Prostate gland (tissue), 2 donors: Measurements from ENCODE around the gene DLK1.

Experiments used
- POLR2A ChIP-seq: fragments of 450-650 bp; IDR thresholded peaks from one replicate; pipeline ENCODE4 v1.6.1; 2016; ENCODE audit warnings: antibody characterized with exemption, mild to moderate bottlenecking
- POLR2AphosphoS5 ChIP-seq: sonication (generic); formaldehyde crosslinking; IDR thresholded peaks from one replicate; pipeline ENCODE4 v1.6.1; 2017; ENCODE audit warnings: antibody characterized with exemption
- TF ChIP-seq, protein P1 (sequence below), 4 experiments: fragments of 200-600 bp in 2 of 4; fragments of 450-650 bp in 2 of 4; sonication (generic) in 2 of 4; IDR thresholded peaks; 1 replicate in 3 of 4; 2 replicates in 1 of 4; pipeline ENCODE4 v1.5.1; 2016 to 2019; ENCODE audit warnings: antibody characterized with exemption in 4 of 4, mild to moderate bottlenecking in 2 of 4, moderate library complexity in 2 of 4

DNA sequence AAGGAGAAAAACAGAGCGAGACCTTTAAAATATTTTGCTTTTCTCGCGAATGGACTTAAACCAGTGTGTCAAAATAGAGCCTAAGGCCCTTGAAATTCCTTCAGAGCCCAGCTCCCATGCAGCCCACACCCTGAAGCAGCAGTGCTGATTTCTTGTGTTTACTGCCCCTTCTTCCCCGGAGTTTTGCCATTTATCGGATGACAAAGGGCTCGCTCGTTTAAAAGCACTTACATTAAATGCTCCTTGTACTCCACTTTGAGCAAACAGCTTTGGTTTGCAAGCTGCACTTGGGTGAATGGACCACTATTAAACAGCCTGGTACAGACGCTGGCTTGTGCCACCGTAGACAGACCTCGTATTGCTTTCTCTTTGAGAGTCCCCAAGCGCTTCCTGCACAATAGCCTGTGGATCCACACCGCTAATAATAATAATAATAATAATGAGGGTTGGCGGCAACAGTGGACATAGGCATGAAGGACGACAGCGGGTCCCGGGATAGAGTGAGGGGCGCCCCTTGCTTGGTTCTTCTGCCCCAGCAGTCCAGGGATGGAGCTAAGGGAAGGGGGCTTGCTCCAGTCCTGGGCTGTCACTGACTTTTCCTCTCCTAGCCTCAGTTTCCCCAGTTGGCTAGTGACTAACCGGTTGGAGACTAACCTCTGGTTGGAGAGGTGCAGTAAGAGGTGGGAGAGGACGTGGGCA is 6.6 kb downstream of the DLK1 start:
- TF ChIP-seq, protein P1, sequence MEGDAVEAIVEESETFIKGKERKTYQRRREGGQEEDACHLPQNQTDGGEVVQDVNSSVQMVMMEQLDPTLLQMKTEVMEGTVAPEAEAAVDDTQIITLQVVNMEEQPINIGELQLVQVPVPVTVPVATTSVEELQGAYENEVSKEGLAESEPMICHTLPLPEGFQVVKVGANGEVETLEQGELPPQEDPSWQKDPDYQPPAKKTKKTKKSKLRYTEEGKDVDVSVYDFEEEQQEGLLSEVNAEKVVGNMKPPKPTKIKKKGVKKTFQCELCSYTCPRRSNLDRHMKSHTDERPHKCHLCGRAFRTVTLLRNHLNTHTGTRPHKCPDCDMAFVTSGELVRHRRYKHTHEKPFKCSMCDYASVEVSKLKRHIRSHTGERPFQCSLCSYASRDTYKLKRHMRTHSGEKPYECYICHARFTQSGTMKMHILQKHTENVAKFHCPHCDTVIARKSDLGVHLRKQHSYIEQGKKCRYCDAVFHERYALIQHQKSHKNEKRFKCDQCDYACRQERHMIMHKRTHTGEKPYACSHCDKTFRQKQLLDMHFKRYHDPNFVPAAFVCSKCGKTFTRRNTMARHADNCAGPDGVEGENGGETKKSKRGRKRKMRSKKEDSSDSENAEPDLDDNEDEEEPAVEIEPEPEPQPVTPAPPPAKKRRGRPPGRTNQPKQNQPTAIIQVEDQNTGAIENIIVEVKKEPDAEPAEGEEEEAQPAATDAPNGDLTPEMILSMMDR (IDR thresholded peaks at IDR 0.05), result no peak
- TF ChIP-seq POLR2AphosphoS5 (no peak), POLR2A (no peak)
